ENCODE data around the gene CDK5.

Gene CDK5

DNA sequence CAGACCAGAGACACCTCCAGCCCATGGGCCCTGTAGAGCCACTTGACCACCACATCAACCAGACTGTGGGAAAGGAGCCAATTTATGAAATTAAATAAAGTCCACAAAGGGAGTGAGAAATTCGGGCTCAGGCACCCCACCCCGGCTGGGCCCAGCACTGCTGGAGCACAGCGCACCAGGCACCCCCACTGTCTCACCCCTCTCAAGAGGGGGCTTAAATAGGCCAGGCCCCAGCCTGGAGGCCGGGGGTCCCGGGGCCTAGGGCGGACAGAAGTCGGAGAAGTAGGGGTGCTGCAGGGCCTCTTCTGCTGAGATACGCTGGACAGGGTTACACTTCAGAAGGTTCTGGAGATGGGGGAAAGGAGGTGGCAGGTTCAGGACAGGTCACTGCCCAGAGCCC is 3.9 kb downstream of the CDK5 start:
- H3K9ac ChIP-seq = no peak overlapping the region

DNA sequence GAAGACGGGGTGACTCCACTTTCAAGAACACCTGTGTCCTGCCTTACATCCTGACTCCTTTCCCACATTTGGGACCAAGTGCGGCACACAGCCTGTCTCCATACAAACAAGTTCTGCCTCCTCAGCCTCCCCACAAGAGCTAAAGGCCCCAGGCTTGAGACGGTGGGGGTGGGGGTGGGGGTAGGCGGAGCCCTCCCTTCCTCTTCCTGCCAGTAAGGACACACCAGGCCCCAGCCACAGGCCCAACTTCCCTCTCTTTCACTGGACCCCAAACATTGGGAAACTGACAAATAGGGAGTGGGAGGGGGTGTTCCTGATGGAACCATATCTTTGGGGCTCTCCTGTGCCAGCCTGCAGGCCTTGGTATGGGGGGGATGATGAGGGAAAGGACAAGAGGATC is 4.6 kb downstream of the CDK5 start:
- Histone ChIP-seq H3K36me3 (ENCODE audit: insufficient read depth) (no peaks in the 10 kb centered on the region), H3K27me3 (ENCODE audit: insufficient read depth, low read depth) (peaks cover 13% of the 10 kb centered on the region; the same call in 1 of the 2 replicates), H3K9ac (no peak overlapping the region), H3K4me3 (IDR thresholded peaks at IDR 0.05; ENCODE audit: insufficient read depth, low read depth, low read length) (no peak overlapping the region), H3K79me2 (ENCODE audit: insufficient read depth, low read depth) (no peaks in the 10 kb centered on the region), H2AFZ (ENCODE audit: low read depth) (no peak overlapping the region), H3K4me2 (no peak overlapping the region), H4K20me1 (ENCODE audit: insufficient read depth) (no peaks in the 10 kb centered on the region), H3K27ac (no peak overlapping the region), H3K4me1 (ENCODE audit: low read depth, poor library complexity, severe bottlenecking) (no peaks in the 10 kb centered on the region)
- no peak for TF ChIP-seq CTCF (conservative IDR thresholded peaks at IDR 0.05; ENCODE audit: low read depth, low read length)

More for the DNA sequence above, 3.9 kb downstream of the CDK5 start:
- Histone ChIP-seq H3K27ac (no peak overlapping the region), H3K27me3 (ENCODE audit: insufficient read depth, low read depth) (peaks cover 13% of the 10 kb centered on the region; the same call in 1 of the 2 replicates), H4K20me1 (ENCODE audit: insufficient read depth) (no peaks in the 10 kb centered on the region), H3K4me3 (IDR thresholded peaks at IDR 0.05; ENCODE audit: insufficient read depth, low read depth, low read length) (no peak overlapping the region), H3K36me3 (ENCODE audit: insufficient read depth) (no peaks in the 10 kb centered on the region), H3K4me1 (ENCODE audit: low read depth, poor library complexity, severe bottlenecking) (peaks cover under 1% of the 10 kb centered on the region), H2AFZ (ENCODE audit: low read depth) (no peak overlapping the region), H3K4me2 (no peak overlapping the region), H3K79me2 (ENCODE audit: insufficient read depth, low read depth) (no peaks in the 10 kb centered on the region)
- no peak for TF ChIP-seq CTCF (conservative IDR thresholded peaks at IDR 0.05; ENCODE audit: low read depth, low read length)

- H3K79me2 ChIP-seq (ENCODE audit: insufficient read depth, low read depth) = no peaks in the 10 kb centered on the region
- no peaks in the 10 kb centered on the region for H3K36me3 ChIP-seq (ENCODE audit: insufficient read depth)
- no peak overlapping the region for H2AFZ ChIP-seq (ENCODE audit: low read depth)
- no peaks in the 10 kb centered on the region for H4K20me1 ChIP-seq (ENCODE audit: insufficient read depth)
- peaks cover 13% of the 10 kb centered on the region; the same call in 1 of the 2 replicates for H3K27me3 ChIP-seq (ENCODE audit: insufficient read depth, low read depth)
- no peak overlapping the region for H3K27ac ChIP-seq
- no peaks in the 10 kb centered on the region for H3K4me1 ChIP-seq (ENCODE audit: low read depth, poor library complexity, severe bottlenecking)
- H3K4me2 ChIP-seq = no peak overlapping the region
- no peak overlapping the region for H3K4me3 ChIP-seq (IDR thresholded peaks at IDR 0.05; ENCODE audit: insufficient read depth, low read depth, low read length)
- H3K9ac ChIP-seq = no peak overlapping the region
- no peak for TF ChIP-seq CTCF (conservative IDR thresholded peaks at IDR 0.05; ENCODE audit: low read depth, low read length)
Measured at GRCh38 chr7:151051108-151051507, 6.6 kb downstream of the CDK5 start.

- Histone ChIP-seq H3K27me3 (ENCODE audit: insufficient read depth, low read depth) (peaks cover 13% of the 10 kb centered on the region; the same call in 1 of the 2 replicates), H3K4me1 (ENCODE audit: low read depth, poor library complexity, severe bottlenecking) (no peaks in the 10 kb centered on the region), H4K20me1 (ENCODE audit: insufficient read depth) (no peaks in the 10 kb centered on the region), H3K79me2 (ENCODE audit: insufficient read depth, low read depth) (no peaks in the 10 kb centered on the region), H3K4me3 (IDR thresholded peaks at IDR 0.05; ENCODE audit: insufficient read depth, low read depth, low read length) (no peak overlapping the region), H3K9ac (no peak overlapping the region), H2AFZ (ENCODE audit: low read depth) (no peak overlapping the region), H3K27ac (no peak overlapping the region), H3K36me3 (ENCODE audit: insufficient read depth) (no peaks in the 10 kb centered on the region), H3K4me2 (no peak overlapping the region)
- no peak for TF ChIP-seq CTCF (conservative IDR thresholded peaks at IDR 0.05; ENCODE audit: low read depth, low read length)
Measured at GRCh38 chr7:151048911-151049463, 8.7 kb downstream of the CDK5 start.
